ENCODE measurements around the gene CFAP97D1. TPM values are rescaled to one million over a fixed set of nuclear protein-coding genes. Genes with fewer than 3 reads are reported as not detected.

CFAP97D1 gene
- total and polyA plus RNA-seq, 2 donors (not counting 1 experiment from before 2014, with no cell fraction given): 0.01 TPM; not detected in 1

DNA sequence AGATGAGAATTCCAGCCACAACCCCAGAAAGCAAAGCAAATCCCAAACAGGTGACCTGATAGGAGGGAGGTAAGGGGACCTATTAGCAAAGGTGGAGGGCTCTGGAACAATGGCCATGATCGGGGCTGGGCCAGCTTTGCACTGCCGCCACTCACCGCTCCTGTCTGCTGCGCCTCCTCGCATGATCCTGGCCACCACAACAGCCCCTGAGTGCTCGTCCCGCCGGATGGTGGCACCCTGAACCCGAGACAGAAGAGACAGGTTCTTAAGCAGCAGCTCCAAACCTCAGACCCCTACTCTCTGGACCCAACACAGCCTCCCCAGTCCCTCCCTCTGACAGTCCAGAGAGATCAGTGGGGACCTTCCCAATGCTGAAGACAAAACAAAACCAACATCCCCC, 47.4 kb downstream of the CFAP97D1 start:
- H3K27me3 Mint-ChIP-seq: peaks cover 46% of the 10 kb centered on the region
- no peaks in the 10 kb centered on the region for H3K9me3 Mint-ChIP-seq (ENCODE audit: insufficient read depth)
- H3K27me3 ChIP-seq (replicated peaks in 1 of 4; ENCODE audit: control extremely low read depth in 1 of 4, control insufficient read depth in 3 of 4, insufficient read depth in 4 of 4, low read length in 3 of 4): peaks cover 0 to 18% (median 10%) of the 10 kb centered on the region in 4 experiments
- no peaks in the 10 kb centered on the region for H3K36me3 ChIP-seq (replicated peaks in 1 of 2; ENCODE audit: control extremely low read depth in 1 of 2, control insufficient read depth in 1 of 2, extremely low read depth in 1 of 2, insufficient read depth in 2 of 2, low read length in 1 of 2)
- no peak overlapping the region for H2AFZ ChIP-seq (ENCODE audit: insufficient read depth, low read depth, low read length, poor library complexity, severe bottlenecking)
- ChIA-PET POLR2A (no interaction called here), CTCF (interaction anchor here (1.3 kb wide), 1 partner anchor 62 kb away, joined by 3 read pairs; no protein-coding TSS in a partner anchor)
- no peak overlapping the region for H3K9ac ChIP-seq (ENCODE audit: low read length)
- intact Hi-C loops (cut with micrococcal nuclease): no loop called here
- H3K4me1 ChIP-seq (ENCODE audit: control insufficient read depth in 2 of 2, insufficient read depth in 2 of 2, low read length in 2 of 2): peaks cover 5 to 6% of the 10 kb centered on the region in 2 donors
- no peak overlapping the region for H3K4me3 Mint-ChIP-seq
- no peaks in the 10 kb centered on the region for H3K9me3 ChIP-seq (ENCODE audit: control extremely low read depth in 1 of 3, control insufficient read depth in 2 of 3, insufficient read depth in 1 of 3, low read length in 2 of 3)
- DNase-seq (no peak), ATAC-seq (ENCODE audit: low read depth) (no peak)
- H3K4me1 Mint-ChIP-seq: peaks cover 6% of the 10 kb centered on the region
- H3K27ac ChIP-seq (ENCODE audit: low read length in 2 of 2): no peak overlapping the region
- no peak overlapping the region for H3K27ac Mint-ChIP-seq
- no peaks in the 10 kb centered on the region for H3K79me2 ChIP-seq (ENCODE audit: control insufficient read depth, insufficient read depth, low read length)
- TF ChIP-seq CTCF (IDR thresholded peaks at IDR 0.05): no peak
- TF ChIP-seq EZH2 (IDR thresholded peaks at IDR 0.05; ENCODE audit: borderline replicate concordance, insufficient read depth, low read depth, low read length, poor library complexity, severe bottlenecking): no peak
- no peak overlapping the region for H3K4me3 ChIP-seq (ENCODE audit: control extremely low read depth in 1 of 5, extremely low read depth in 1 of 5, insufficient read depth in 1 of 5, low read depth in 2 of 5, low read length in 4 of 5)
- H3K4me2 ChIP-seq (replicated peaks; ENCODE audit: low read depth, low read length, poor library complexity, severe bottlenecking): no peak overlapping the region
- 87% methylated on average over 9 of the region's 9 CpGs for whole genome bisulfite sequencing (ENCODE audit: insufficient coverage)
- no peaks in the 10 kb centered on the region for H4K20me1 ChIP-seq (ENCODE audit: control insufficient read depth, insufficient read depth, low read length, poor library complexity, severe bottlenecking)

GRCh38 chr17:43829738-43830137, 49.5 kb downstream of the CFAP97D1 start:
- Mint-ChIP-seq H3K27ac (no peak overlapping the region), H3K9me3 (ENCODE audit: insufficient read depth) (no peaks in the 10 kb centered on the region), H3K4me1 (peaks cover 16% of the 10 kb centered on the region), H3K27me3 (peaks cover 62% of the 10 kb centered on the region), H3K4me3 (no peak overlapping the region)
- peaks cover 14 to 21% of the 10 kb centered on the region in 2 donors for H3K4me1 ChIP-seq (ENCODE audit: control insufficient read depth in 2 of 2, insufficient read depth in 2 of 2, low read length in 2 of 2)
- peaks cover 0 to 34% (median 24%) of the 10 kb centered on the region in 4 experiments for H3K27me3 ChIP-seq (replicated peaks in 1 of 4; ENCODE audit: control extremely low read depth in 1 of 4, control insufficient read depth in 3 of 4, insufficient read depth in 4 of 4, low read length in 3 of 4)
- no peak overlapping the region for H3K27ac ChIP-seq (ENCODE audit: low read length in 2 of 2)
- ATAC-seq (ENCODE audit: low read depth) (no peak), DNase-seq (no peak)
- POLR2A ChIA-PET: no interaction called here
- H4K20me1 ChIP-seq (ENCODE audit: control insufficient read depth, insufficient read depth, low read length, poor library complexity, severe bottlenecking): no peaks in the 10 kb centered on the region
- H2AFZ ChIP-seq (ENCODE audit: insufficient read depth, low read depth, low read length, poor library complexity, severe bottlenecking): no peak overlapping the region
- H3K4me3 ChIP-seq (ENCODE audit: control extremely low read depth in 1 of 5, extremely low read depth in 1 of 5, insufficient read depth in 1 of 5, low read depth in 2 of 5, low read length in 4 of 5): no peak overlapping the region
- H3K9me3 ChIP-seq (ENCODE audit: control extremely low read depth in 1 of 3, control insufficient read depth in 2 of 3, insufficient read depth in 1 of 3, low read length in 2 of 3): peaks cover 0 to 10% (median 0%) of the 10 kb centered on the region in 3 donors
- H3K9ac ChIP-seq (ENCODE audit: low read length): no peak overlapping the region
- H3K79me2 ChIP-seq (ENCODE audit: control insufficient read depth, insufficient read depth, low read length): no peaks in the 10 kb centered on the region
- H3K36me3 ChIP-seq (replicated peaks in 1 of 2; ENCODE audit: control extremely low read depth in 1 of 2, control insufficient read depth in 1 of 2, extremely low read depth in 1 of 2, insufficient read depth in 2 of 2, low read length in 1 of 2): no peaks in the 10 kb centered on the region
- CTCF ChIA-PET: interaction anchor here (1.1 kb wide), 1 partner anchor 10 kb away, joined by 3 read pairs; no protein-coding TSS in a partner anchor
- TF ChIP-seq EZH2 (IDR thresholded peaks at IDR 0.05; ENCODE audit: borderline replicate concordance, insufficient read depth, low read depth, low read length, poor library complexity, severe bottlenecking): no peak
- TF ChIP-seq CTCF (IDR thresholded peaks at IDR 0.05): no peak
- H3K4me2 ChIP-seq (replicated peaks; ENCODE audit: low read depth, low read length, poor library complexity, severe bottlenecking): no peak overlapping the region
- intact Hi-C loops (cut with micrococcal nuclease): no loop called here
- 95% methylated on average over 11 of the region's 14 CpGs for WGBS (ENCODE audit: insufficient coverage)

Measured in B cell (primary cell).